ENCODE data around the gene PTGIS.
"Not testable (repeated sequence)": the region's sequence is repeated elsewhere in the genome, so short reads cannot be mapped to it uniquely, and the experiment has no call there.

Gene PTGIS

GRCh38 chr20:49575551-49576060 is 7.7 kb upstream of the PTGIS start:
- no peak for DNase-seq

- no peak for DNase-seq
Observed at GRCh38 chr20:49573900-49574416, 6.0 kb upstream of the PTGIS start.

GRCh38 chr20:49572857-49573256 is 4.9 kb upstream of the PTGIS start:
- no peak for DNase-seq

GRCh38 chr20:49571553-49571835 is 3.6 kb upstream of the PTGIS start:
- no peak for DNase-seq

GRCh38 chr20:49570828-49571552 is 3.1 kb upstream of the PTGIS start:
- no peak for DNase-seq

GRCh38 chr20:49570161-49570827 is 2.4 kb upstream of the PTGIS start:
- no peak for DNase-seq

GRCh38 chr20:49569411-49570115 is 1.6 kb upstream of the PTGIS start:
- no peak for DNase-seq

- no peak for DNase-seq
Observed at GRCh38 chr20:49568278-49569151, 578 bp upstream of the PTGIS start.

- no peak for DNase-seq
Observed at GRCh38 chr20:49566401-49567364, 1.3 kb downstream of the PTGIS start.

- DNase-seq = not testable (repeated sequence)
Observed at GRCh38 chr20:49564991-49565390, 2.9 kb downstream of the PTGIS start.

GRCh38 chr20:49563015-49563980 is 4.6 kb downstream of the PTGIS start:
- no peak for DNase-seq

GRCh38 chr20:49562311-49563014 is 5.5 kb downstream of the PTGIS start:
- DNase-seq = peak; percentile 48

GRCh38 chr20:49561806-49562205 is 6.1 kb downstream of the PTGIS start:
- DNase-seq = no peak

GRCh38 chr20:49561256-49561655 is 6.7 kb downstream of the PTGIS start:
- DNase-seq = no peak

- no peak for DNase-seq
Observed at GRCh38 chr20:49560646-49561045, 7.3 kb downstream of the PTGIS start.

GRCh38 chr20:49560186-49560585 is 7.8 kb downstream of the PTGIS start:
- no peak for DNase-seq

- no peak for DNase-seq
Observed at GRCh38 chr20:49559411-49560081, 8.4 kb downstream of the PTGIS start.

GRCh38 chr20:49558826-49559225 is 9.1 kb downstream of the PTGIS start:
- DNase-seq = no peak

- DNase-seq = no peak
Observed at GRCh38 chr20:49557449-49557848, 10.5 kb downstream of the PTGIS start.

All from GOT3 (cell line).